GM10847 (cell line): ENCODE results near the gene TSPAN4.

ENCODE experiments used
- POLR2A ChIP-seq: IDR thresholded peaks from 2 replicates; pipeline ENCODE4 v1.6.1; 2011; ENCODE audit not compliant: insufficient read length; ENCODE audit errors: extremely low read depth

Gene TSPAN4

GRCh38 chr11:815675-816432 is 26.8 kb upstream of the TSPAN4 start:
- no peak for TF ChIP-seq POLR2A

- no peak for TF ChIP-seq POLR2A
Observed at GRCh38 chr11:816433-816779, 26.2 kb upstream of the TSPAN4 start.

GRCh38 chr11:818396-819128 is 24.1 kb upstream of the TSPAN4 start, which contains the start of gene PNPLA2:
Gene PNPLA2 (plus strand): TSS chr11:818914. CDS start chr11:819719, 805 bp downstream.
- TF ChIP-seq POLR2A: no peak

GRCh38 chr11:819129-819931 is 23.3 kb upstream of the TSPAN4 start:
- peak; percentile 92 for TF ChIP-seq POLR2A

GRCh38 chr11:819943-820649 is 22.6 kb upstream of the TSPAN4 start:
- no peak for TF ChIP-seq POLR2A

- no peak for TF ChIP-seq POLR2A
Observed at GRCh38 chr11:820655-821511, 21.8 kb upstream of the TSPAN4 start.

- no peak for TF ChIP-seq POLR2A
Observed at GRCh38 chr11:821512-822371, 20.9 kb upstream of the TSPAN4 start.

GRCh38 chr11:823441-824291 is 19.0 kb upstream of the TSPAN4 start:
- no peak for TF ChIP-seq POLR2A

- no peak for TF ChIP-seq POLR2A
Observed at GRCh38 chr11:824292-824880, 18.3 kb upstream of the TSPAN4 start.

- no peak for TF ChIP-seq POLR2A
Observed at GRCh38 chr11:824942-825341, 17.7 kb upstream of the TSPAN4 start.

- TF ChIP-seq POLR2A: no peak
Observed at GRCh38 chr11:825366-826226, 17.1 kb upstream of the TSPAN4 start.
